Mucosa of descending colon (tissue), 3 donors: ENCODE data around the gene TMUB1. TPM values are rescaled to one million over a fixed set of nuclear protein-coding genes. Genes with fewer than 3 reads are reported as not detected.

ENCODE experiments used
- ATAC-seq: fragments of 200-7000 bp; cut with Tn5 transposase; one replicate; pipeline ENCODE4 v1.9.1; 2020; ENCODE audit warnings: mild to moderate bottlenecking, moderate library complexity
- DNase-seq, 3 donors: peaks; one replicate each; pipeline ENCODE4 v3.0.0-alpha.2; 2020
- H3K36me3 ChIP-seq: fragments of 200-600 bp; one replicate; pipeline ENCODE4 v1.8.0; 2021; ENCODE audit warnings: low read depth, mild to moderate bottlenecking
- H3K4me1 ChIP-seq: fragments of 200-600 bp; one replicate; pipeline ENCODE4 v1.8.0; 2021; ENCODE audit warnings: low read depth, mild to moderate bottlenecking
- H3K4me3 ChIP-seq: fragments of 200-600 bp; one replicate; pipeline ENCODE4 v1.8.0; 2021; ENCODE audit warnings: mild to moderate bottlenecking
- H3K9me3 ChIP-seq: fragments of 200-600 bp; one replicate; pipeline ENCODE4 v1.8.0; 2021; ENCODE audit warnings: mild to moderate bottlenecking
- intact Hi-C, 2 donors: fragments of 100-400 bp; cut with DNase I in 1 of 2; cut with micrococcal nuclease in 1 of 2; formaldehyde crosslinking; loops; one replicate each; pipeline versions ENCODE4 v1.11.0 to v1.11.1; 2022; cut with DNase I, micrococcal nuclease
- total RNA-seq, 3 donors: library from RNA; stranded (reverse); fragmentation: NEBNext Ultra II Directional in 2 of 3; extraction: Animal tissue kit (Norgen Biotek cat#: 25700) in 2 of 3; gene quantifications; one replicate each; pipeline versions ENCODE4 v1.2.1 to v1.2.4, GENCODE V29; 2021 to 2023
- TF ChIP-seq, protein P1 (sequence below): fragments of 200-600 bp; IDR thresholded peaks from one replicate; pipeline ENCODE4 v1.8.0; 2022; ENCODE audit warnings: antibody characterized with exemption, mild to moderate bottlenecking
- donor health status: DM: no; HTN: no; CAD: no; lungs with moderate emphysema.
- donor health status: DM: no; HTN: no; CAD: no.
- donor health status: DM: no; HTN: yes; CAD: no.

Gene TMUB1
- total RNA-seq, 3 donors from 2014 or later: 54.2 to 63.7 (median 60.8) TPM

DNA sequence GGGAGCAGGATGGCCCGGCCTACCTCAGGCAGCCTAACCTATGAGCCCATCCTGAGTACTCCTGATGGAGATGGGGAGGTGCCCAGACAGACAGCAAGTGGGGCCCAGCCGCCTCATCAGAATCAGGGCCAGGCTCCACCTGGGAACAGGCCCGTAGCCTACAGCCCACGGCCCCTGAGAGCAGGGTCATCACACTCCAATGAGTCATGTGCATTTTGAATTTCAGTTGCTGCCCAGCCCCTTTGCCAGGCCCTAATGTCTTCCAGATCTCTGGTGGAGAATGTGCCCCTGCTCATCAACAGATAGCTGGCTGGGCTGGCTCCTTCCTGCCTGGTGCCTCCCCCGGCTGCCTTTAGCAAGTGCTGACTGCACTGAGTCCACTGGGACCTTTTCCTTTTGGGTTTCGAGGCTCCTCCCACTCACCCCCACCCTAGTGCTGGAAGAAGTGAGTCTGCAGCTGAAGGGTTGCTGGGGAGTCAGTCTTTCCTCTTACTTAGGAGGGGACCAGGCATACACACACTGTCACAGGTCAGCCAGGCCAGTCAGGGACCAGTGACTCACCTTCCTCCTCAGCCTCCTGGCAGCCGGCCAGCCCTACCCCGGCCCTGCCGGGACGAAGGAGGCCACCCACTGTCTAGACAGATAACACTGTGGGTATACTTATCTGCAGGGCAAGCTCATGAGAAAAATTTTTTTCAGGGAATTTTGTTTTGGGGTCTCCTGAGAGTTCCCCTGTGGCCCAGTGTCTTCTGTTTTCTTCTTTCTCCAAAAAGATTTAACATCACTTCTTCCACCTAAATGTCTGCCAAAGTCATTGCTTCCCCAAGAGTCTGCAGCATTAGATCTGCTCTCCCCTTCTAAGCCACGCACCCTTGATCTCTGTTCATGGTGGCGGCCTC, 44.1 kb downstream of the TMUB1 start:
- intact Hi-C loops: no loop called here
- TF ChIP-seq, protein P1, sequence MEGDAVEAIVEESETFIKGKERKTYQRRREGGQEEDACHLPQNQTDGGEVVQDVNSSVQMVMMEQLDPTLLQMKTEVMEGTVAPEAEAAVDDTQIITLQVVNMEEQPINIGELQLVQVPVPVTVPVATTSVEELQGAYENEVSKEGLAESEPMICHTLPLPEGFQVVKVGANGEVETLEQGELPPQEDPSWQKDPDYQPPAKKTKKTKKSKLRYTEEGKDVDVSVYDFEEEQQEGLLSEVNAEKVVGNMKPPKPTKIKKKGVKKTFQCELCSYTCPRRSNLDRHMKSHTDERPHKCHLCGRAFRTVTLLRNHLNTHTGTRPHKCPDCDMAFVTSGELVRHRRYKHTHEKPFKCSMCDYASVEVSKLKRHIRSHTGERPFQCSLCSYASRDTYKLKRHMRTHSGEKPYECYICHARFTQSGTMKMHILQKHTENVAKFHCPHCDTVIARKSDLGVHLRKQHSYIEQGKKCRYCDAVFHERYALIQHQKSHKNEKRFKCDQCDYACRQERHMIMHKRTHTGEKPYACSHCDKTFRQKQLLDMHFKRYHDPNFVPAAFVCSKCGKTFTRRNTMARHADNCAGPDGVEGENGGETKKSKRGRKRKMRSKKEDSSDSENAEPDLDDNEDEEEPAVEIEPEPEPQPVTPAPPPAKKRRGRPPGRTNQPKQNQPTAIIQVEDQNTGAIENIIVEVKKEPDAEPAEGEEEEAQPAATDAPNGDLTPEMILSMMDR: no peak
- ATAC-seq (peak; percentile 79), DNase-seq (peak; percentile 41 to 83 (median 65))
- no peaks in the 10 kb centered on the region for H3K36me3 ChIP-seq
- H3K4me1 ChIP-seq: no peaks in the 10 kb centered on the region
- no peak overlapping the region for H3K4me3 ChIP-seq
- H3K9me3 ChIP-seq: no peaks in the 10 kb centered on the region

DNA sequence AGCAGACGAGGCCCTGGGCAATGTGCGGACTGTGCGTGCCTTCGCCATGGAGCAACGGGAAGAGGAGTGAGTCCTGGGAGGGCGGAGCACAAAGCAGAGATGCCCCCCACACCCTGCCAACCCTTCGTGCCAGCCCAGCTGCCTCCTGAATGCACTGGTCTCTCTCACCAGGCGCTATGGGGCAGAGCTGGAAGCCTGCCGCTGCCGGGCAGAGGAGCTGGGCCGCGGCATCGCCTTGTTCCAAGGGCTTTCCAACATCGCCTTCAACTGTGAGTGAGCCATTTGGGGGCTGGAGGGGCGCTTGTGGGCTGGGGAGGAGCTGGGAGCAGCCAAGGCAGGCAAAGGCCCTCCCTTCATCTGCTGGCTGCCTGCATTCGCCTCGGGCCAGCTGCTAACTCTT, 47.4 kb downstream of the TMUB1 start:
- no peaks in the 10 kb centered on the region for H3K36me3 ChIP-seq
- no peak for DNase-seq
- TF ChIP-seq, protein P1: no peak
- no peak overlapping the region for H3K4me3 ChIP-seq
- no peaks in the 10 kb centered on the region for H3K9me3 ChIP-seq
- intact Hi-C loops: no loop called here
- ATAC-seq: no peak
- H3K4me1 ChIP-seq: no peaks in the 10 kb centered on the region

DNA sequence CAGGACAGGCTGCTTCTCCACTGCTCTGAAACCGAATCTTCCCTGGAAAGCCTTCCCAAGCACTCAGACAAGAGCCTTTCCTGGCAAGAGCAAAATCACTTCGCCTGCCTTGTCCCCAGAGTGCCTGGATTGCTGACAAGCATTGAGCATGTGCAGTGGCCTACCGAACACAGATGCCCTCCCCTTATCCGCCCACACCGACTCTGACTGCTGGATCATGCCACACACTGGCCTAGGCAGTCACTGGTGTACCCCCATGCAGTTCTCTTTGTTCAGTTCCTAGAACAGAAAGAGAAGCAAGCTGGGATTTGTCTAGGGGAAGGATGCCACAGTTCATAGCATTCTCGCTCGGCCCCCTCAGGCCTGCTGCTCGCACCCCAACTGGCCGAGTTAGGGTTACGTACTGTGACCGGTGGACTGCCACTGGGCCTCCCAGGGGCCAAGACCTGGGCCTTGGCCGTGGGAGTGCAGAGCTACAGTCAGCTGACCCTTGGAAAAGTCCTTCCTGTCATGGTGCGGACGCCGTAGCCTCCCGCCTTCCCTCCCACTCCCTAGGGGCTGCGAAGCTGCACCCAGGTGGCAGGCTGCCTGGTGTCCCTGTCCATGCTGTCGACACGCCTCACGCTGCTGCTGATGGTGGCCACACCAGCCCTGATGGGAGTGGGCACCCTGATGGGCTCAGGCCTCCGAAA, 48.1 kb downstream of the TMUB1 start:
- no peaks in the 10 kb centered on the region for H3K4me1 ChIP-seq
- H3K36me3 ChIP-seq: no peaks in the 10 kb centered on the region
- DNase-seq: no peak
- no peak for ATAC-seq
- H3K4me3 ChIP-seq: no peak overlapping the region
- intact Hi-C loops: no loop called here
- TF ChIP-seq, protein P1: no peak
- H3K9me3 ChIP-seq: no peaks in the 10 kb centered on the region

DNA sequence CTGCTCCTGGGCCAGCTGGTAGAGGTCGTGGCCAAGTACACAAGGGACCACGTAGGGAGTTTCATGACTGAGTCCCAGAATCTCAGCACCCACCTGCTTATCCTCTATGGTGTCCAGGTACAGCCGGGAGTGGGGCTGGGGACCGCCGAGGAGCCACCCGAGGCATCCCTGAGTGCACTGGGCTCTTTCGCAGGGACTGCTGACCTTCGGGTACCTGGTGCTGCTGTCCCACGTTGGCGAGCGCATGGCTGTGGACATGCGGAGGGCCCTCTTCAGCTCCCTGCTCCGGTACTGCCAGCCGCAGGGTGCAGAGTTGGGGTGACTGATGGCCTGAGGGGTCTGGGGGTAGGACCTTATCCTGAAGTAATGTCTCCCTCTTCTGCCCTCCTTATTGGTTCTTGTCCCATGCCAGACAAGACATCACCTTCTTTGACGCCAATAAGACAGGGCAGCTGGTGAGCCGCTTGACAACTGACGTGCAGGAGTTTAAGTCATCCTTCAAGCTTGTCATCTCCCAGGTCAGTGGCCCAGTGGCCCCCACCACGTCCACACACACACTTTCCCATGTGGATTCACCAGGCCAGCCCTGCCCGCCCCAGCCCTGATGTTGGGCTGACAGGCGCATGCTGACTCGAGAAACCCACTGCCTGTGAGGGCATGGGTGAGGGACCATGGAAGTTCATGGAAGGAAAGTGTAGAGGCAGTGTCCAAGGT, 48.8 kb downstream of the TMUB1 start:
- no peak for DNase-seq
- no peak overlapping the region for H3K4me3 ChIP-seq
- ATAC-seq: no peak
- no peaks in the 10 kb centered on the region for H3K36me3 ChIP-seq
- H3K9me3 ChIP-seq: no peaks in the 10 kb centered on the region
- peaks cover 3% of the 10 kb centered on the region for H3K4me1 ChIP-seq
- intact Hi-C loops: no loop called here
- TF ChIP-seq, protein P1: no peak

DNA sequence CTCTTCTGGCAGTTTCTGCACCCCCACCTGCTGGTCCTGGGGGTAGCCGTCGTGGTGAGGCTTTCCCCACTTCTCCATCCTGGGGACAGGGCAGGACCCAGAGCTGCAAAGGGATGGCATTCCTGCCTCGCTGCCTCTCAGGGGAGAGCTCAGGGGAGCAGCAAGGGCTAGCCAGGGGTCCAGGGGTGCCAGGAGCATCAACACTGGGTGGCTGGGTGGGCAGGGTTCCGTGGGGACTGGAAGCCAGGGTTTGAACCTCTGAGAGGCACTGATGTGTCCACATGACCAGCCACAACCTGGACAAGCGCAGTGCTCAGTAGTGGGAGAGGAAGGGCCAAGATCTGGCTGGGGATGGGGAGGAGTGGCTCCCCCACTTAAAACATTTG, 49.4 kb downstream of the TMUB1 start:
- H3K4me3 ChIP-seq: no peak overlapping the region
- no peaks in the 10 kb centered on the region for H3K9me3 ChIP-seq
- peaks cover 7% of the 10 kb centered on the region for H3K4me1 ChIP-seq
- TF ChIP-seq, protein P1: no peak
- intact Hi-C loops: no loop called here
- DNase-seq (no peak), ATAC-seq (no peak)
- no peaks in the 10 kb centered on the region for H3K36me3 ChIP-seq
